DOHH2 (cell line): ENCODE results near the gene DENND1A.

Experiments
- H3F3A ChIP-seq: fragments of 200-600 bp; sonication (generic), shearing (Covaris generic); 2 replicates; pipeline ENCODE4 v1.6.0; 2016; ENCODE audit warnings: antibody characterized with exemption, mild to moderate bottlenecking; ENCODE audit not compliant: control insufficient read depth, insufficient read depth
- H3K27ac ChIP-seq: fragments of 200-600 bp; sonication (generic); 2 replicates; pipeline ENCODE4 v1.5.1; 2014; ENCODE audit warnings: low read depth, mild to moderate bottlenecking, low read length, moderate library complexity
- H3K27me3 ChIP-seq: fragments of 200-600 bp; sonication (generic); 2 replicates; pipeline ENCODE4 v1.6.1; 2014; ENCODE audit warnings: mild to moderate bottlenecking, low read length, mixed read lengths; ENCODE audit not compliant: control insufficient read depth
- H3K36me3 ChIP-seq: fragments of 200-600 bp; sonication (generic); 2 replicates; pipeline ENCODE4 v1.6.1; 2014; ENCODE audit warnings: mild to moderate bottlenecking, low read length, moderate library complexity, mixed read lengths; ENCODE audit not compliant: control insufficient read depth
- H3K4me1 ChIP-seq: fragments of 200-600 bp; sonication (generic); 2 replicates; pipeline ENCODE4 v1.6.1; 2014; ENCODE audit warnings: mild to moderate bottlenecking, low read length, mixed read lengths; ENCODE audit not compliant: control insufficient read depth
- H3K4me2 ChIP-seq: fragments of 200-600 bp; sonication (generic); 2 replicates; pipeline ENCODE4 v1.6.0; 2014; ENCODE audit warnings: mild to moderate bottlenecking, low read length, moderate library complexity
- H3K4me3 ChIP-seq: fragments of 200-600 bp; sonication (generic); 2 replicates; pipeline ENCODE4 v1.5.1; 2014; ENCODE audit warnings: mild to moderate bottlenecking, low read length, mixed read lengths
- H3K79me2 ChIP-seq: fragments of 200-600 bp; sonication (generic); 2 replicates; pipeline ENCODE4 v1.6.1; 2014; ENCODE audit warnings: mild to moderate bottlenecking, low read length, mixed read lengths; ENCODE audit not compliant: control insufficient read depth
- H3K9me2 ChIP-seq: fragments of 200-600 bp; sonication (generic); replicated peaks from 2 replicates; pipeline ENCODE4 v1.6.1; 2014; ENCODE audit warnings: mild to moderate bottlenecking, low read length, mixed read lengths; ENCODE audit not compliant: control insufficient read depth
- H3K9me3 ChIP-seq: fragments of 200-600 bp; sonication (generic); 2 replicates; pipeline ENCODE4 v1.6.1; 2014; ENCODE audit warnings: antibody characterized with exemption, low read length, mixed read lengths; ENCODE audit not compliant: control insufficient read depth, insufficient read depth
- H4K20me1 ChIP-seq: fragments of 200-600 bp; sonication (generic); 2 replicates; pipeline ENCODE4 v1.6.0; 2014; ENCODE audit warnings: low read depth, mild to moderate bottlenecking, antibody characterized with exemption, low read length, moderate library complexity; ENCODE audit not compliant: control insufficient read depth, insufficient read depth
- CTCF ChIP-seq: fragments of 200-600 bp; sonication (generic); IDR thresholded peaks from one replicate; pipeline ENCODE4 v1.5.1; 2014; ENCODE audit warnings: antibody characterized with exemption, mild to moderate bottlenecking, low read depth, low read length; ENCODE audit not compliant: poor library complexity, severe bottlenecking
- EZH2phosphoT487 ChIP-seq: fragments of 200-600 bp; sonication (generic); IDR thresholded peaks from 2 replicates; pipeline ENCODE4 v1.6.1; 2017; ENCODE audit warnings: borderline replicate concordance, mild to moderate bottlenecking, antibody characterized with exemption, low read length, moderate library complexity, mixed read lengths

The DENND1A gene

GRCh38 chr9:123373447-123373923 lies 556.4 kb downstream of the DENND1A start:
- no peaks in the 10 kb centered on the region for H3K4me1 ChIP-seq
- H3K36me3 ChIP-seq, result no peaks in the 10 kb centered on the region
- no peak overlapping the region for H3K4me3 ChIP-seq
- H3K27me3 ChIP-seq, result no peaks in the 10 kb centered on the region
- no peaks in the 10 kb centered on the region for H3F3A ChIP-seq
- no peaks in the 10 kb centered on the region for H3K9me2 ChIP-seq
- no peaks in the 10 kb centered on the region for H4K20me1 ChIP-seq
- H3K9me3 ChIP-seq, result no peaks in the 10 kb centered on the region
- no peak overlapping the region for H3K27ac ChIP-seq
- no peak for TF ChIP-seq EZH2phosphoT487
- no peak for TF ChIP-seq CTCF
- H3K79me2 ChIP-seq, result no peaks in the 10 kb centered on the region
- H3K4me2 ChIP-seq, result no peak overlapping the region

- TF ChIP-seq CTCF (no peak), EZH2phosphoT487 (no peak)
- no peaks in the 10 kb centered on the region for H3K4me1 ChIP-seq
- H3K4me2 ChIP-seq, result no peak overlapping the region
- no peaks in the 10 kb centered on the region for H3F3A ChIP-seq
- H3K79me2 ChIP-seq, result no peaks in the 10 kb centered on the region
- no peaks in the 10 kb centered on the region for H3K9me3 ChIP-seq
- H3K27me3 ChIP-seq, result no peaks in the 10 kb centered on the region
- no peaks in the 10 kb centered on the region for H3K36me3 ChIP-seq
- H3K9me2 ChIP-seq, result no peaks in the 10 kb centered on the region
- no peaks in the 10 kb centered on the region for H4K20me1 ChIP-seq
- no peak overlapping the region for H3K4me3 ChIP-seq
- H3K27ac ChIP-seq, result no peak overlapping the region
Observed at GRCh38 chr9:123372766-123373446, 557.0 kb downstream of the DENND1A start.

GRCh38 chr9:123371805-123372590 lies 557.9 kb downstream of the DENND1A start:
- no peaks in the 10 kb centered on the region for H3K9me3 ChIP-seq
- H3F3A ChIP-seq, result no peaks in the 10 kb centered on the region
- no peaks in the 10 kb centered on the region for H3K79me2 ChIP-seq
- no peak overlapping the region for H3K27ac ChIP-seq
- no peaks in the 10 kb centered on the region for H4K20me1 ChIP-seq
- TF ChIP-seq CTCF (no peak), EZH2phosphoT487 (no peak)
- no peak overlapping the region for H3K4me3 ChIP-seq
- no peak overlapping the region for H3K4me2 ChIP-seq
- H3K27me3 ChIP-seq, result no peaks in the 10 kb centered on the region
- no peaks in the 10 kb centered on the region for H3K9me2 ChIP-seq
- no peaks in the 10 kb centered on the region for H3K36me3 ChIP-seq
- no peaks in the 10 kb centered on the region for H3K4me1 ChIP-seq
